Measurements from ENCODE around the gene PRKCG. TPM values are rescaled to one million over a fixed set of nuclear protein-coding genes. Genes with fewer than 3 reads are reported as not detected.

PRKCG gene
- total and polyA plus RNA-seq, 12 donors = 0.07 TPM; not detected in 11

GRCh38 chr19:53874606-53874990, 7.4 kb upstream of the PRKCG start:
- DNase-seq (no peak), ATAC-seq (no peak)
- no peak for TF ChIP-seq CTCF (IDR thresholded peaks at IDR 0.05)
- WGBS, 2 donors = 79 to 82% methylated on average over 5 to 6 of the region's 6 CpGs
- H3K27ac ChIP-seq = peak overlapping the region in 1 of 10 donors; percentile 80
- no peak overlapping the region for H3K4me3 ChIP-seq
- intact Hi-C loops (cut with DNase I) = loop anchor here in 1 of 10 donors (10.0 kb wide), 1 partner anchor 230 kb away; the partner anchor contains the start of genes NDUFA3 and OSCAR
- peaks cover 0 to 78% (median 34%) of the 10 kb centered on the region in 9 donors for H3K4me1 ChIP-seq
- H3K36me3 ChIP-seq = peaks cover 0 to 62% (median 23%) of the 10 kb centered on the region in 9 donors
- H3K9me3 ChIP-seq = no peaks in the 10 kb centered on the region
- peaks cover 0 to 2% (median 1%) of the 10 kb centered on the region in 7 donors for H3K27me3 ChIP-seq

- H3K27ac ChIP-seq = peak overlapping the region in 1 of 10 donors; percentile 31
- H3K4me3 ChIP-seq = no peak overlapping the region
- DNase-seq (no peak), ATAC-seq (no peak)
- 79 to 82% methylated on average over 17 of the region's 17 CpGs for WGBS, 2 donors
- H3K36me3 ChIP-seq = peaks cover 0 to 58% (median 23%) of the 10 kb centered on the region in 9 donors
- no peaks in the 10 kb centered on the region for H3K9me3 ChIP-seq
- H3K27me3 ChIP-seq = peaks cover 0 to 13% (median 7%) of the 10 kb centered on the region in 7 donors
- peaks cover 0 to 79% (median 30%) of the 10 kb centered on the region in 9 donors for H3K4me1 ChIP-seq
- no peak for TF ChIP-seq CTCF (IDR thresholded peaks at IDR 0.05)
- intact Hi-C loops (cut with DNase I) = loop anchor here in 1 of 10 donors (10.0 kb wide), 1 partner anchor 229 kb away; the partner anchor contains the start of genes NDUFA3 and OSCAR
Observed at GRCh38 chr19:53875602-53876325, 6.2 kb upstream of the PRKCG start.

- ATAC-seq (no peak), DNase-seq (no peak)
- Histone ChIP-seq H3K9me3 (no peaks in the 10 kb centered on the region), H3K27me3 (peaks cover 1 to 22% (median 17%) of the 10 kb centered on the region in 7 donors), H3K4me3 (no peak overlapping the region), H3K36me3 (peaks cover 0 to 49% (median 23%) of the 10 kb centered on the region in 9 donors), H3K27ac (no peak overlapping the region), H3K4me1 (peaks cover 1 to 77% (median 28%) of the 10 kb centered on the region in 9 donors)
- intact Hi-C loops (cut with DNase I) = loop anchor here in 1 of 10 donors (10.0 kb wide), 1 partner anchor 228 kb away; the partner anchor contains the start of genes NDUFA3 and OSCAR
- TF ChIP-seq CTCF (IDR thresholded peaks at IDR 0.05) = no peak
- 82 to 85% methylated on average over 5 to 6 of the region's 6 CpGs for WGBS, 2 donors
Observed at GRCh38 chr19:53876651-53877224, 5.3 kb upstream of the PRKCG start.

GRCh38 chr19:53877361-53877766, 4.6 kb upstream of the PRKCG start:
- peaks cover 0 to 43% (median 23%) of the 10 kb centered on the region in 9 donors for H3K36me3 ChIP-seq
- TF ChIP-seq CTCF (IDR thresholded peaks at IDR 0.05) = no peak
- H3K4me3 ChIP-seq = no peak overlapping the region
- intact Hi-C loops (cut with DNase I) = loop anchor here in 1 of 10 donors (10.0 kb wide), 1 partner anchor 227 kb away; the partner anchor contains the start of genes NDUFA3 and OSCAR
- H3K4me1 ChIP-seq = peaks cover 5 to 77% (median 28%) of the 10 kb centered on the region in 9 donors
- no peaks in the 10 kb centered on the region for H3K9me3 ChIP-seq
- no peak for DNase-seq
- WGBS, 2 donors = 49 to 52% methylated on average over 10 of the region's 10 CpGs
- no peak for ATAC-seq
- no peak overlapping the region for H3K27ac ChIP-seq
- peaks cover 8 to 29% (median 23%) of the 10 kb centered on the region in 7 donors for H3K27me3 ChIP-seq

Data from heart right ventricle (tissue), 16 donors.